Activated CD4-positive, alpha-beta T cell treated with anti-CD3 and anti-CD28 coated beads for 36 hours (primary cell): ENCODE results near the gene TSPAN8. TPM values are rescaled to one million over a fixed set of nuclear protein-coding genes. Genes with fewer than 3 reads are reported as not detected.
"Not testable (repeated sequence)": the region's sequence is repeated elsewhere in the genome, so short reads cannot be mapped to it uniquely, and the experiment has no call there.

Experiments
- ATAC-seq: fragments of 200-7000 bp; cut with Tn5 transposase; one replicate; pipeline ENCODE4 v1.10.0; 2021; ENCODE audit warnings: mild to moderate bottlenecking, moderate library complexity
- CTCF ChIA-PET: fragments of 350-600 bp; sonication (Branson Sonifier 250); formaldehyde crosslinking; loops from one replicate; lab custom pipeline; 2021; ENCODE audit warnings: antibody characterized with exemption; lab: Charles Lee
- POLR2A ChIA-PET: fragments of 350-600 bp; sonication (Branson Sonifier 250); formaldehyde crosslinking; loops from one replicate; lab custom pipeline; 2021; ENCODE audit warnings: antibody characterized with exemption, inconsistent platforms; lab: Charles Lee
- DNase-seq: peaks from one replicate; pipeline ENCODE4 v3.0.0-alpha.2; 2020
- H3K27ac Mint-ChIP-seq: one replicate; pipeline ENCODE4 v1.8.0; 2021; ENCODE audit warnings: mixed read lengths
- H3K27me3 Mint-ChIP-seq: one replicate; pipeline ENCODE4 v1.8.0; 2021; ENCODE audit warnings: mixed read lengths
- H3K36me3 Mint-ChIP-seq: one replicate; pipeline ENCODE4 v1.8.0; 2021; ENCODE audit warnings: low read depth, mixed read lengths
- H3K4me1 Mint-ChIP-seq: one replicate; pipeline ENCODE4 v1.8.0; 2021; ENCODE audit warnings: mixed read lengths
- H3K4me3 Mint-ChIP-seq: one replicate; pipeline ENCODE4 v1.8.0; 2021; ENCODE audit warnings: mild to moderate bottlenecking, moderate library complexity, mixed read lengths
- H3K9me3 Mint-ChIP-seq: one replicate; pipeline ENCODE4 v1.8.0; 2021; ENCODE audit warnings: low read depth, mixed read lengths
- intact Hi-C, 2 experiments: fragments of 100-400 bp; cut with DNase I in 1 of 2; cut with micrococcal nuclease in 1 of 2; formaldehyde crosslinking; loops; one replicate each; pipeline versions ENCODE4 v1.14.2 to v1.15.1; 2022 to 2024; cut with DNase I, micrococcal nuclease
- total RNA-seq, 2 experiments: library from RNA; stranded (reverse); gene quantifications; one replicate each; pipeline ENCODE4 v1.2.3, GENCODE V29; 2021

The TSPAN8 gene
- total RNA-seq, 2 experiments from 2014 or later = not detected

DNA sequence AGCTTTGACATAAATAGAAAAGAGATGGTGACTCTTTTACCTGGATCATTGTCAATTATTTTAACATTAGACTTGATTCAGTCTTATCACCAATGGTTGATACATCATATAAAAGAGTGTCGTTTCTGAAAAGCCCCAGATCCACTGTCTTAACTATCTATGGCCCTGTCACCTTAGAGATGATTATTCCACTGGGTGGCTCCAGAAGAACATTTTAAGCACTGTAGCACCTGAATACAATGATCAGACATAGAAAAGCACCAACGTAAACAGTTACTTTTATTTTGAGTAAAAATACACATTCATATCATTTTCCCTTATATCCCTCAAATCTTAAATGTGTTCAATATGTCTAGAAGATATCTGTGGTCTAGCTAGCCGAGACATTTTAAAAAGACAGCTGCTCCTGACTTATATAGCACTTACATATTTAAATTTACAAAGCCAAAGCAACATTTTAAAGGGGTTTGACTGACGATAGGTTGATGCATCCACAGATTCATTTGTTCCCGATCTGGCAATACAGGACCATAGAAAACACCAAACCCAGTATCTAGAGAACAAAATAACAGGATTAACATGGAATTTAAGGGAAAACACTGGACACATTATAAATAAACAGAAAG lies 32.9 kb downstream of the TSPAN8 start:
- Mint-ChIP-seq H3K27me3 (no peaks in the 10 kb centered on the region), H3K4me3 (no peak overlapping the region), H3K9me3 (no peaks in the 10 kb centered on the region), H3K4me1 (no peaks in the 10 kb centered on the region), H3K36me3 (no peaks in the 10 kb centered on the region), H3K27ac (no peak overlapping the region)
- ChIA-PET POLR2A (no interaction called here), CTCF (no interaction called here)
- no peak for DNase-seq
- intact Hi-C loops = no loop called here
- ATAC-seq = no peak

DNA sequence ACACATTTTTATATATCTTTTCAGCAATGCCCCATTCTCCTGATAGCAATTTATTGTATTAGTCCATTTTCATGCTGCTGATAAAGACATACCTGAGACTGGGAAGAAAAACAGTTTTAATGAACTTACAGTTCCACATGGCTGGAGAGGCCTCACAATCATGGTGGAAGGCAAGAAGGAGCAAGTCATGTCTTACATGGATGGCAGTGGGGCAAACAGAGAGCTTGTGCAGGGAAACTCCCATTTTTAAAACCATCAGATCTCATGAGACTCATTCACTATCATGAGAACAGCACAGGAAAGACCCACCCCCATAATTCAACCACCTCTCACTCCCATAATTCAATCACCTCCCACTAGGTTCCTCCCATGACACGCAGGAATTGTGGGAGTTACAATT lies 44.7 kb downstream of the TSPAN8 start:
- H3K4me3 Mint-ChIP-seq, H3K27me3 Mint-ChIP-seq, H3K9me3 Mint-ChIP-seq, intact Hi-C loops, H3K36me3 Mint-ChIP-seq, H3K27ac Mint-ChIP-seq, DNase-seq, H3K4me1 Mint-ChIP-seq, ATAC-seq, POLR2A ChIA-PET, CTCF ChIA-PET: not testable (repeated sequence)

DNA sequence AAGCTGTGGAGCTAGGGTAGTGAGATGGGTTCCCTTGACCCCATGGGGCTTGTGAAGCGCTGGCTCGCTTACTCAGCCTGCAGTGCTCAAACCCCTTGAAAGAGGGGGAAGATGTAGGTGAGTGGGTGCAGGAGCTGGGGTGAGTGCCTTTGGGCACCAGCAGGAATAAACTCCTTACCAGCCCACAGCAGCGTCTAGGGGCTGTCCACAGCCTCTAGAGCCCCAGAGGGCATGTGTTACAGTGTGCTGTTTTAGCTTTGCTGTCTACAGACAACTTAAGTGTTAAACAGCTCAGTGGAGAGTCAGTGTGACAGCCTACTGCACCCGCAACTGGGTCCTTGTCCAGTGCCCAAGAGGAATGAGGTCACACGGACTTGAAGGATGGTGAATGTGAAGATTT lies 48.0 kb downstream of the TSPAN8 start:
- CTCF ChIA-PET = interaction anchor here (0.6 kb wide), 1 partner anchor 250 kb away, joined by 3 read pairs; no protein-coding TSS in a partner anchor
- ATAC-seq = no peak
- POLR2A ChIA-PET = no interaction called here
- no peaks in the 10 kb centered on the region for H3K36me3 Mint-ChIP-seq
- no peak overlapping the region for H3K27ac Mint-ChIP-seq
- H3K27me3 Mint-ChIP-seq = no peaks in the 10 kb centered on the region
- intact Hi-C loops = no loop called here
- no peak overlapping the region for H3K4me3 Mint-ChIP-seq
- no peaks in the 10 kb centered on the region for H3K4me1 Mint-ChIP-seq
- no peak for DNase-seq
- peaks cover 6% of the 10 kb centered on the region for H3K9me3 Mint-ChIP-seq

DNA sequence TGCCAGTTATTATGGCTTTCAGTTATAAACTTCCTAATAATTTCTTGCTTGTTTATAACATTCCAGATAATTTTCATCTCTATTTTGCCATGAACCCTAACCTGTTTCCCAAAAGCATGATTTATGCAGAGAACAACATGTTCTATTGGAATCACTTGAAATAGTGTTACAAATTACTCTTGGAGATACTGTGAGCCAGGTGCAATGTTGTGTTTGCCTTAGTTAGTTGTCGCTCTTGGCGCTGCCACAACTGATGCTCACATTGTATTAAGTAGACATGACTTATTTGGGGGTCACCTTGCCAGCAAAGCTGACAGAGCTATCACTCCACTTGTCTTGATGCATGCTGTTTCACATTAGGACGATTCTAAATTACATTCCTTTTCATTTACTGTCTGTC lies 49.4 kb downstream of the TSPAN8 start:
- no peak for DNase-seq
- no peak overlapping the region for H3K27ac Mint-ChIP-seq
- peaks cover 8% of the 10 kb centered on the region for H3K9me3 Mint-ChIP-seq
- CTCF ChIA-PET = no interaction called here
- no peaks in the 10 kb centered on the region for H3K36me3 Mint-ChIP-seq
- no peaks in the 10 kb centered on the region for H3K27me3 Mint-ChIP-seq
- intact Hi-C loops = no loop called here
- POLR2A ChIA-PET = no interaction called here
- no peaks in the 10 kb centered on the region for H3K4me1 Mint-ChIP-seq
- ATAC-seq = no peak
- H3K4me3 Mint-ChIP-seq = no peak overlapping the region

DNA sequence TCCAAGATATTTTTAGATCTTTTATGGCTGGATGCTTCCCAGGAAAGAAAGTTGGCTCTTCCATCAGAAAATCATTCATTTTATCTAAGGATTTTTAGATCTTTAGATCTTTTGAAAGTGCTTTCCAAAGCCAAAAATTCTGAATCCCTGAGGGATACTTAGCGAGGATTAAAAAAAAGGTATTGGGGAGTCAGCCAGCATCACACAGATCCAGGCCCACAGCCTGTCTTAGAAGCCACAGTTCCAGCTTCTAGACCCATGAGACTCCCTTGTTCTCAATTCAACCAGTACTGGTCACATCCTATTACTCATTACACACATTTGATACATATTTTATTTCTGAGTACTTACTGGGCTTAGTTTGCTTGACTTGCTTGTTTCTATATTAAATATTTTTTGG lies 49.9 kb downstream of the TSPAN8 start:
- Mint-ChIP-seq H3K27ac (no peak overlapping the region), H3K9me3 (peaks cover 7% of the 10 kb centered on the region), H3K36me3 (no peaks in the 10 kb centered on the region), H3K4me3 (no peak overlapping the region), H3K4me1 (no peaks in the 10 kb centered on the region), H3K27me3 (no peaks in the 10 kb centered on the region)
- POLR2A ChIA-PET = no interaction called here
- DNase-seq (no peak), ATAC-seq (no peak)
- intact Hi-C loops = no loop called here
- CTCF ChIA-PET = no interaction called here

DNA sequence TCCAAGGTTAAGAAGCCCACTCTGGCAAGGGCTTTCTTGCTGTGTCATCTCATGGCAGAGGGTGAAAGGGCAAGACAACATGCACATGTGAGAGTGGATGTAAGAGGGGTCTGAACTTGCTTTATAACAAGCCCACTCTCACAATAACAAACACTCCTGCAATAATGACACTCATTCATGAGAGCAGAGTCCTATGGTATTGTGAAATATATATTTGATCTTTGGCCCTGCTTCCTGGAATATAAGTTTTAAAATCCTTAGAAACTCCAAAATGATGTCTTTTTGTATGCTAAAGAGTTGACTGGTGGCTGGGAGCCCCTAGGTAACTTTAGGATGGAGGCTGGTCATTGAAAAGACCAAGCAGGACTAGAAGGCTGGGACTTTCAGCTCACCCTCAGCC lies 51.8 kb downstream of the TSPAN8 start:
- ChIA-PET CTCF (no interaction called here), POLR2A (no interaction called here)
- ATAC-seq (no peak), DNase-seq (no peak)
- no peaks in the 10 kb centered on the region for H3K36me3 Mint-ChIP-seq
- H3K9me3 Mint-ChIP-seq = peaks cover 4% of the 10 kb centered on the region
- H3K27ac Mint-ChIP-seq = no peak overlapping the region
- H3K4me3 Mint-ChIP-seq = no peak overlapping the region
- intact Hi-C loops = no loop called here
- no peaks in the 10 kb centered on the region for H3K27me3 Mint-ChIP-seq
- H3K4me1 Mint-ChIP-seq = no peaks in the 10 kb centered on the region

DNA sequence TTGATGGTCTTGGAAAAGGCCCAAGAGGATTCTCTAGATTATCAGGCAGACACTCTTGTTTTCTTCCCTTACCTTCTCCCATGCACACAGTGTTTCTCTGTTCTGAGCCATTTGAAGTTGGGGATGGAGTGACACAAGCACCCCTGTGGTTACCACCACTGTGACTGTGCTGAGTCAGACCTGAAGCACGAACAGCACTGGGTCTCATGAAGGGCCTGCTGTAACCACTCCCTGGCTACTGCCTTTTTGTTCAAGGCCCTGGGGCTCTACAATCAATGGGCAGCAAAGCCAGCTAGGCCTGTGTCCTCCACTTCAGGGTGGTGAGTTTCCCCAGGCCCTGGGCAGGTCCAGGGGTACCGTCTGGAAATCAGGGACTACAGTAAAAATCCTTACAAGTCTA lies 65.5 kb downstream of the TSPAN8 start:
- peaks cover 14% of the 10 kb centered on the region for H3K9me3 Mint-ChIP-seq
- H3K4me1 Mint-ChIP-seq = no peaks in the 10 kb centered on the region
- H3K27me3 Mint-ChIP-seq = no peaks in the 10 kb centered on the region
- DNase-seq = no peak
- no peak overlapping the region for H3K27ac Mint-ChIP-seq
- no peak for ATAC-seq
- no peaks in the 10 kb centered on the region for H3K36me3 Mint-ChIP-seq
- no peak overlapping the region for H3K4me3 Mint-ChIP-seq
- ChIA-PET CTCF (no interaction called here), POLR2A (no interaction called here)
- intact Hi-C loops = no loop called here

DNA sequence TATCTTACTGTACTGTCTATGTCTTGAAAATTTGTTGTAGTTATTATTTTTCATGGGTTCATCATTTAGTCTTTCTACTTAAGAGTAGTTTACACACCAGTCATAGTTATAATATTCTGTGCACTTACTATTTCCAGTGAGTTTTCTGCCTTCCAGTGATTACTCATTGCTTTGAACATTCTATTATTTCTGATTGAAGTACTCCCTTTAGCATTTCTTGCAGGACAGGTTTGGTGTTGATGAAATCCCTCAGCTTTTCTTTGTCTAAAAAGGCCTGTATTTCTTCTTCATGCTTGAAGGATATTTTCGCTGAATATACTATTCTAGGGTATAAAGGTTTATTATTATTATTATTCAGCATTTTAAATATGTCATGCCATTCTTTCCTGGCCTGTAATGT lies 66.8 kb downstream of the TSPAN8 start:
- Mint-ChIP-seq H3K27me3 (no peaks in the 10 kb centered on the region), H3K9me3 (peaks cover 14% of the 10 kb centered on the region), H3K27ac (no peak overlapping the region), H3K36me3 (no peaks in the 10 kb centered on the region), H3K4me1 (no peaks in the 10 kb centered on the region), H3K4me3 (no peak overlapping the region)
- DNase-seq (no peak), ATAC-seq (no peak)
- intact Hi-C loops = no loop called here
- POLR2A ChIA-PET = no interaction called here
- CTCF ChIA-PET = no interaction called here

DNA sequence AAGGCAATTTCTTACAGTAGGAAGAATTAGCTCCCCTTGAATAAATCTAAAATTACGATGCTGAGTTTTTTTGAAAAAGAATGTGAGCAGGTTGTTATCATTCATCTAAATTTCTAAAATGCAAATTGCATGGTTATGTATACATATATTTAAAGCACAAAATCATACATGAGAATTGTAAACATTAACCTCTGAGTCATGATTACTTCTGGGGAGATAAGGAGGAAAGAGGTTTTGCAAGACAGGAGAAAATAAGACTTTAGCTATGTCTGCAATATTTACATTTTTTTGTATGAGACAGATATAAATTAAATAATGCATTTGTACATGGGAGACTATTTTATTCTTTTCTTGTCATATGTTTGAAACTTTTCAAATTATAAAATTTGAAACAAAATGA lies 72.2 kb downstream of the TSPAN8 start:
- Mint-ChIP-seq H3K4me3 (no peak overlapping the region), H3K4me1 (no peaks in the 10 kb centered on the region), H3K27me3 (no peaks in the 10 kb centered on the region), H3K36me3 (no peaks in the 10 kb centered on the region), H3K9me3 (peaks cover 2% of the 10 kb centered on the region), H3K27ac (no peak overlapping the region)
- intact Hi-C loops = no loop called here
- CTCF ChIA-PET = no interaction called here
- POLR2A ChIA-PET = no interaction called here
- DNase-seq (no peak), ATAC-seq (no peak)

DNA sequence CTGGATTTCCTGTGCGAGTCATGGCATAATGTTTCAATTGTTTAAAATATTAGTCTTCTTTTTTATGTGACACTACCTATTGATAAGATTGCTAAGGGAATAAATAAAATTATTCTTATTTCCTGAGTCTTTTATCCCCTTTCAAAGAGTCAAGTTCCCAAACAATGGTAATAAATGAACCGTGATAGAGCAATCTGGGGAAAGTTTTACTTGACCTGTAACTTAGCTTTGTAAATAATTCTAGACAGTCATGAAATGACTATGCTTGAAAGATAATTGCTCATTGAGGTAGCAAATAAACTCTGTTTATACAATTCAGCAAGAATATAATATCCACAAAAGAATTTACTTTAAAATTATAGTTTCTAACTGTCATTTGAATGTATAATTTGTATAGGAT lies 82.1 kb downstream of the TSPAN8 start:
- intact Hi-C loops = no loop called here
- no peaks in the 10 kb centered on the region for H3K4me1 Mint-ChIP-seq
- DNase-seq = no peak
- H3K27me3 Mint-ChIP-seq = no peaks in the 10 kb centered on the region
- H3K9me3 Mint-ChIP-seq = peaks cover 4% of the 10 kb centered on the region
- POLR2A ChIA-PET = no interaction called here
- no peak overlapping the region for H3K4me3 Mint-ChIP-seq
- no peak for ATAC-seq
- H3K27ac Mint-ChIP-seq = no peak overlapping the region
- H3K36me3 Mint-ChIP-seq = no peaks in the 10 kb centered on the region
- CTCF ChIA-PET = no interaction called here

Other genes starting within 250 kb of the TSPAN8 start
- gene PTPRR, start 237.3 kb downstream of the TSPAN8 start, total RNA-seq = not detected